HG03558 (cell line): ENCODE data around the gene DGKQ.

Source experiments
- ATAC-seq: cut with Tn5 transposase; IDR thresholded peaks from one replicate; pipeline ENCODE4 v1.9.1; 2021; ENCODE audit warnings: moderate number of reproducible peaks; ENCODE audit not compliant: unreplicated experiment; ENCODE audit errors: extremely low read depth

The DGKQ gene

DNA sequence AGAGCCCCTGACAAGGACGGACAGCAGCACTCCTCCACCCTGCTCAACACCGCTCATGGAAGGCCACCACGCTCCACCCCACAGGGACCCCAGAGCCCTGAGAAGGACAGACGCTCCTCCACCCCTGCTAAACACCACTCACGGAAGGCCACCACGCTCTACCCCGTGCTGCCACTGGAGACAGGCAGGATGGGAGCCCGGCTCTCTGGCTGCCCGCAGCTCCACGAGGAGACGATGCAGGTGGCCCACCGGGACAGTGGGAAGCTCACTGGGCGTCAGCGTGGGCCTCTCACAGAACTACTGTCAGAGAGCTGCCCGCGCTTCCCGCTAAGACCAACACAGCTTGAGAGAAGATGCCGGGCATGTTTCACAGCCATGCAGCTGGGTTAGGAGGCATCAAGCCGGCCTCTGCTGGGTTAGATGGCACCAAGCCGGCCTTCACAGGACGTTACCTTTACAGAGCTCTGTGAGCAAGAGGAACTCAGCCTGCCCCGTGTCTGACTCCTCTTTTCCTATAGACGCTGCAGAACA lies 62.1 kb downstream of the DGKQ start:
- no peak for ATAC-seq

GRCh38 chr4:910366-911091 lies 62.8 kb downstream of the DGKQ start:
- ATAC-seq, result no peak

DNA sequence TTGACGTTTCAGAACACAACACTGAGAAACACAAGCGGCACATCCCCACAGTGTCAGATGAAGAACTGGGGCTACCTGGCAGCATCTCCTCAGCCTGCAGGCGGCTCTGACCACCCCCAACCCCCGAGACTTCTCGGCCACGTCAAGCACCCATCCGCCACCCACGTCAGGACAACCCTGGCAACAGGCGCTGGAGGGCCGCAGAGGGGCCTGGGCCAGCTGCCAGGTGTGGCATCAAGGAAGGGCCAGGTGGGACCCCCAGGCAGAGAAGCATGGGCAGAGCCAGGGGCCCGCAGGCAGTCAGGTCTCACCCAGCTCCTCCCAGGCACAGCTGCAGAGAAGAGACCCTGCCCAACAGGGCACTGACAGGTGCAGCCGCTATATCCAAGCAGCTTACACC lies 63.5 kb downstream of the DGKQ start:
- ATAC-seq, result no peak

GRCh38 chr4:909131-909571 lies 64.2 kb downstream of the DGKQ start:
- ATAC-seq, result no peak
